HCT116 (cell line): Measurements from ENCODE around the gene TBC1D4. TPM values are rescaled to one million over a fixed set of nuclear protein-coding genes. Genes with fewer than 3 reads are reported as not detected.

ENCODE experiments used
- ATAC-seq: fragments of 200-7000 bp; cut with Tn5 transposase; 2 replicates; pipeline ENCODE4 v1.9.1; 2020; ENCODE audit warnings: mild to moderate bottlenecking, moderate library complexity
- BruUV-seq: library from RNA; stranded (reverse); fragments of 400-500 nt; replicated peaks from 2 replicates; lab custom pipeline; 2021; lab: Mats Ljungman, UMichigan
- CTCF ChIA-PET: fragments of 300-600 bp; sonication (Branson Sonifier 250); formaldehyde crosslinking; loops from one replicate; lab custom pipeline; 2021; ENCODE audit warnings: antibody characterized with exemption; lab: Charles Lee
- POLR2A ChIA-PET: fragments of 300-600, 350-600 bp; sonication (Branson Sonifier 250); formaldehyde crosslinking; loops from one replicate; lab custom pipeline; 2021; ENCODE audit warnings: antibody characterized with exemption; lab: Charles Lee
- RAD21 ChIA-PET, 2 experiments: fragments of 300-600 bp; sonication (Branson Sonifier 250); formaldehyde crosslinking; loops; one replicate each; lab custom pipeline; 2023; ENCODE audit warnings: low total read pairs in 2 of 2; ENCODE audit not compliant: uncharacterized antibody in 2 of 2, unreplicated experiment in 2 of 2, low non-redundant PET in 1 of 2; lab: Charles Lee
- DNase-seq: peaks from one replicate; pipeline ENCODE4 v3.0.0-alpha.2; 2010; ENCODE audit warnings: low read depth, low spot score
- H2AFZ ChIP-seq: fragments of 200-600 bp; shearing (Covaris generic), sonication (generic); 2 replicates; pipeline ENCODE4 v1.6.1; 2017; ENCODE audit warnings: low read depth, mixed run types, mixed read lengths, antibody characterized with exemption, low read length; ENCODE audit not compliant: poor library complexity, severe bottlenecking
- H3K27ac ChIP-seq: 2 replicates; pipeline ENCODE4 v1.5.1; 2012; ENCODE audit warnings: low read depth, low read length
- H3K27me3 ChIP-seq: fragments of 200-600 bp; sonication (generic); 2 replicates; pipeline ENCODE4 v1.6.1; 2016; ENCODE audit warnings: mixed run types, low read length, mixed read lengths; ENCODE audit not compliant: insufficient read depth
- H3K36me3 ChIP-seq, 2 experiments: fragments of 200-500 bp in 1 of 2; fragments of 200-600 bp in 1 of 2; sonication (Bioruptor generic) in 1 of 2; sonication (generic) in 1 of 2; 2 replicates each; pipeline versions ENCODE4 v1.5.1 to v1.6.1; 2014 to 2016; ENCODE audit warnings: low read length in 2 of 2, inconsistent platforms in 1 of 2, mixed read lengths in 1 of 2, mixed run types in 1 of 2; ENCODE audit not compliant: insufficient read depth in 2 of 2, control insufficient read depth in 1 of 2
- H3K4me1 ChIP-seq, 2 experiments: fragments of 200-600 bp in 1 of 2; sonication (generic) in 1 of 2; 2 replicates each; pipeline versions ENCODE4 v1.5.1 to v1.6.1; 2012 to 2017; ENCODE audit warnings: low read length in 2 of 2, inconsistent platforms in 1 of 2, mild to moderate bottlenecking in 1 of 2, mixed read lengths in 1 of 2, mixed run types in 1 of 2, moderate library complexity in 1 of 2; ENCODE audit not compliant: insufficient read depth in 2 of 2, control insufficient read depth in 1 of 2
- H3K4me2 ChIP-seq: fragments of 200-600 bp; sonication (generic); 2 replicates; pipeline ENCODE4 v1.6.1; 2017; ENCODE audit warnings: mixed run types, low read length, mixed read lengths
- H3K4me3 ChIP-seq, 2 experiments: fragments of 200-600 bp in 1 of 2; sonication (generic) in 1 of 2; replicated peaks in 1 of 2; 2 replicates each; pipeline ENCODE4 v1.5.1; 2011 to 2016; ENCODE audit warnings: low read length in 2 of 2, control low read depth in 1 of 2, low read depth in 1 of 2, mild to moderate bottlenecking in 1 of 2, mixed read lengths in 1 of 2, mixed run types in 1 of 2
- H3K79me2 ChIP-seq: fragments of 200-600 bp; sonication (generic); 2 replicates; pipeline ENCODE4 v1.6.1; 2017; ENCODE audit warnings: mild to moderate bottlenecking, mixed run types, low read length, moderate library complexity, mixed read lengths; ENCODE audit not compliant: insufficient read depth
- H3K9ac ChIP-seq: fragments of 200-600 bp; sonication (generic); 2 replicates; pipeline ENCODE4 v1.6.1; 2016; ENCODE audit warnings: low read length, mixed read lengths
- H3K9me2 ChIP-seq: fragments of 200-600 bp; sonication (generic), shearing (Covaris generic); 2 replicates; pipeline ENCODE4 v1.6.1; 2017; ENCODE audit warnings: mixed run types, mild to moderate bottlenecking, moderate library complexity; ENCODE audit not compliant: insufficient read depth
- H3K9me3 ChIP-seq, 2 experiments: fragments of 200-500 bp in 1 of 2; fragments of 200-600 bp in 1 of 2; sonication (Bioruptor generic) in 1 of 2; sonication (generic) in 1 of 2; 2 replicates each; pipeline ENCODE4 v1.6.1; 2014 to 2017; ENCODE audit warnings: low read length in 2 of 2, mixed read lengths in 2 of 2, inconsistent platforms in 1 of 2, low read depth in 1 of 2, mild to moderate bottlenecking in 1 of 2, mixed run types in 1 of 2, moderate library complexity in 1 of 2; ENCODE audit not compliant: control insufficient read depth in 1 of 2, insufficient read depth in 1 of 2
- H4K20me1 ChIP-seq: fragments of 200-600 bp; sonication (generic), shearing (Covaris generic); 2 replicates; pipeline ENCODE4 v1.6.1; 2017; ENCODE audit warnings: mixed run types, mild to moderate bottlenecking, moderate library complexity; ENCODE audit not compliant: insufficient read depth
- CBX3 ChIP-seq: IDR thresholded peaks from 2 replicates; pipeline ENCODE4 v1.6.1; 2012; ENCODE audit warnings: low read depth
- CTCF ChIP-seq, 3 experiments: fragments of 200-600 bp in 1 of 3; sonication (generic) in 1 of 3; IDR thresholded peaks in 2 of 3; conservative IDR thresholded peaks in 1 of 3; 2 replicates each; pipeline ENCODE4 v1.5.1; 2012 to 2017; ENCODE audit warnings: low read depth in 2 of 3, low read length in 2 of 3, antibody characterized with exemption in 1 of 3, borderline replicate concordance in 1 of 3, control low read depth in 1 of 3, mild to moderate bottlenecking in 1 of 3, mixed read lengths in 1 of 3, mixed run types in 1 of 3, moderate library complexity in 1 of 3; ENCODE audit not compliant: insufficient read depth in 1 of 3
- EZH2 ChIP-seq: fragments of 200-600 bp; sonication (generic); IDR thresholded peaks from 2 replicates; pipeline ENCODE4 v1.6.1; 2017; ENCODE audit warnings: antibody characterized with exemption, mixed run types
- FOSL1 ChIP-seq: IDR thresholded peaks from 2 replicates; pipeline ENCODE4 v1.6.1; 2012; ENCODE audit warnings: low read depth
- JUND ChIP-seq: IDR thresholded peaks from 2 replicates; pipeline ENCODE4 v1.6.1; 2012
- POLR2A ChIP-seq: IDR thresholded peaks from 2 replicates; pipeline ENCODE4 v1.7.0; 2011; ENCODE audit warnings: borderline replicate concordance; ENCODE audit not compliant: insufficient read depth, insufficient read length; ENCODE audit errors: extremely low read depth
- POLR2AphosphoS5 ChIP-seq: IDR thresholded peaks from 2 replicates; pipeline ENCODE4 v1.6.1; 2011; ENCODE audit warnings: mild to moderate bottlenecking, low read depth, low read length, moderate library complexity
- SIN3A ChIP-seq: IDR thresholded peaks from 2 replicates; pipeline ENCODE4 v1.6.1; 2012; ENCODE audit warnings: low read depth
- SP1 ChIP-seq: IDR thresholded peaks from 2 replicates; pipeline ENCODE4 v1.6.1; 2012; ENCODE audit warnings: low read depth
- ZFX ChIP-seq: fragments of 450-650 bp; IDR thresholded peaks from 2 replicates; pipeline ENCODE4 v1.6.1; 2017
- intact Hi-C: fragments of 100-400 bp; cut with micrococcal nuclease; formaldehyde crosslinking; loops from 2 replicates; pipeline ENCODE4 v1.10.0; 2022
- total RNA-seq: library from RNA; stranded (reverse); gene quantifications from one replicate; pipeline ENCODE4 v1.2.1, GENCODE V29; 2021; ENCODE audit not compliant: unreplicated experiment
- TF ChIP-seq, protein P1 (sequence below): IDR thresholded peaks from 2 replicates; pipeline ENCODE4 v1.6.1; 2012
- TF ChIP-seq, protein P2 (sequence below): IDR thresholded peaks from 2 replicates; pipeline ENCODE4 v1.6.1; 2011; ENCODE audit warnings: mild to moderate bottlenecking, low read length, moderate library complexity; ENCODE audit not compliant: insufficient replicate concordance; ENCODE audit errors: extremely low read depth
- TF ChIP-seq, protein P3 (sequence below): IDR thresholded peaks from 2 replicates; pipeline ENCODE4 v1.6.1; 2012; ENCODE audit warnings: low read depth

Gene TBC1D4
- total RNA-seq, 1 experiment from 2014 or later: 24.6 TPM

- TF ChIP-seq EZH2 (no peak), SP1 (no peak), POLR2AphosphoS5 (no peak)
- TF ChIP-seq, all 23 proteins: peak for 0
- H3K4me2 ChIP-seq: no peak overlapping the region
- H3K36me3 ChIP-seq: no peaks in the 10 kb centered on the region
- no peaks in the 10 kb centered on the region for H3K9me2 ChIP-seq
- no TSS peak for BruUV-seq
- no peak overlapping the region for H2AFZ ChIP-seq
- DNase-seq (no peak), ATAC-seq (no peak)
- RAD21 ChIA-PET: no interaction called here
- POLR2A ChIA-PET: no interaction called here
- H4K20me1 ChIP-seq: peaks cover 4% of the 10 kb centered on the region; the same call in 1 of the 2 replicates
- intact Hi-C loops: no loop called here
- no peak overlapping the region for H3K4me3 ChIP-seq
- H3K9ac ChIP-seq: no peak overlapping the region
- no peaks in the 10 kb centered on the region for H3K4me1 ChIP-seq
- H3K27ac ChIP-seq: no peak overlapping the region
- peaks cover 13% of the 10 kb centered on the region; the same call in 1 of the 2 replicates for H3K79me2 ChIP-seq
- no peaks in the 10 kb centered on the region for H3K9me3 ChIP-seq
- CTCF ChIA-PET: interaction anchor here (2.0 kb wide), 1 partner anchor 9 kb away, joined by 6 read pairs; no protein-coding TSS in a partner anchor
- H3K27me3 ChIP-seq: no peaks in the 10 kb centered on the region
Measured at GRCh38 chr13:75375329-75375728, 106.6 kb downstream of the TBC1D4 start.

DNA sequence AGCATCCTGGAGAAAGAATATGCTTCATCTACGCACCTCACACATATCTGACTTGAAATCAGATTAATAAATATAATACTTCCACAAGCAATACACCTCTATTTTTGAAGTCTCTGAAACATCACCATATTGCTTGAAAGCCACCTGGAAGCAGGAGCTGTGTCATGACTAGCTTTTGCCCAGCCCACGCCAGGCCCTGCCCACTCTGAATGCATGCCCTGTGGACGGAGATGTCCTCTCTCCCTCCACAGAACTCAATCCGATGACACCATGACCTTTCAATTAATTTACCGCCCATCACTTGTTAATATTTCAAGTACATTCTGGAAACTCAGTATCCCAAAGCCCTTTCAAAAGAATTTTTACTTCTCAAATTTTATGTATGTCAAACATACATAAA is 108.0 kb downstream of the TBC1D4 start:
- POLR2A ChIA-PET: no interaction called here
- TF ChIP-seq, protein P1, sequence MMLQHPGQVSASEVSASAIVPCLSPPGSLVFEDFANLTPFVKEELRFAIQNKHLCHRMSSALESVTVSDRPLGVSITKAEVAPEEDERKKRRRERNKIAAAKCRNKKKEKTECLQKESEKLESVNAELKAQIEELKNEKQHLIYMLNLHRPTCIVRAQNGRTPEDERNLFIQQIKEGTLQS: no peak
- no peak for TF ChIP-seq POLR2AphosphoS5
- TF ChIP-seq, protein P2, sequence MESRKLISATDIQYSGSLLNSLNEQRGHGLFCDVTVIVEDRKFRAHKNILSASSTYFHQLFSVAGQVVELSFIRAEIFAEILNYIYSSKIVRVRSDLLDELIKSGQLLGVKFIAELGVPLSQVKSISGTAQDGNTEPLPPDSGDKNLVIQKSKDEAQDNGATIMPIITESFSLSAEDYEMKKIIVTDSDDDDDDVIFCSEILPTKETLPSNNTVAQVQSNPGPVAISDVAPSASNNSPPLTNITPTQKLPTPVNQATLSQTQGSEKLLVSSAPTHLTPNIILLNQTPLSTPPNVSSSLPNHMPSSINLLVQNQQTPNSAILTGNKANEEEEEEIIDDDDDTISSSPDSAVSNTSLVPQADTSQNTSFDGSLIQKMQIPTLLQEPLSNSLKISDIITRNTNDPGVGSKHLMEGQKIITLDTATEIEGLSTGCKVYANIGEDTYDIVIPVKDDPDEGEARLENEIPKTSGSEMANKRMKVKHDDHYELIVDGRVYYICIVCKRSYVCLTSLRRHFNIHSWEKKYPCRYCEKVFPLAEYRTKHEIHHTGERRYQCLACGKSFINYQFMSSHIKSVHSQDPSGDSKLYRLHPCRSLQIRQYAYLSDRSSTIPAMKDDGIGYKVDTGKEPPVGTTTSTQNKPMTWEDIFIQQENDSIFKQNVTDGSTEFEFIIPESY: no peak
- TF ChIP-seq POLR2A: no peak
- no peak for TF ChIP-seq CTCF (IDR thresholded peaks at IDR 0.05 in 2 of 3, conservative IDR thresholded peaks at IDR 0.05 in 1 of 3; ENCODE audit: borderline replicate concordance in 1 of 3, insufficient read depth in 1 of 3, low read depth in 2 of 3, low read length in 2 of 3)
- TF ChIP-seq SIN3A: no peak
- no peak for TF ChIP-seq FOSL1
- no peak for TF ChIP-seq CBX3
- no peak for TF ChIP-seq JUND
- no peak for TF ChIP-seq ZFX
- TF ChIP-seq, protein P3, sequence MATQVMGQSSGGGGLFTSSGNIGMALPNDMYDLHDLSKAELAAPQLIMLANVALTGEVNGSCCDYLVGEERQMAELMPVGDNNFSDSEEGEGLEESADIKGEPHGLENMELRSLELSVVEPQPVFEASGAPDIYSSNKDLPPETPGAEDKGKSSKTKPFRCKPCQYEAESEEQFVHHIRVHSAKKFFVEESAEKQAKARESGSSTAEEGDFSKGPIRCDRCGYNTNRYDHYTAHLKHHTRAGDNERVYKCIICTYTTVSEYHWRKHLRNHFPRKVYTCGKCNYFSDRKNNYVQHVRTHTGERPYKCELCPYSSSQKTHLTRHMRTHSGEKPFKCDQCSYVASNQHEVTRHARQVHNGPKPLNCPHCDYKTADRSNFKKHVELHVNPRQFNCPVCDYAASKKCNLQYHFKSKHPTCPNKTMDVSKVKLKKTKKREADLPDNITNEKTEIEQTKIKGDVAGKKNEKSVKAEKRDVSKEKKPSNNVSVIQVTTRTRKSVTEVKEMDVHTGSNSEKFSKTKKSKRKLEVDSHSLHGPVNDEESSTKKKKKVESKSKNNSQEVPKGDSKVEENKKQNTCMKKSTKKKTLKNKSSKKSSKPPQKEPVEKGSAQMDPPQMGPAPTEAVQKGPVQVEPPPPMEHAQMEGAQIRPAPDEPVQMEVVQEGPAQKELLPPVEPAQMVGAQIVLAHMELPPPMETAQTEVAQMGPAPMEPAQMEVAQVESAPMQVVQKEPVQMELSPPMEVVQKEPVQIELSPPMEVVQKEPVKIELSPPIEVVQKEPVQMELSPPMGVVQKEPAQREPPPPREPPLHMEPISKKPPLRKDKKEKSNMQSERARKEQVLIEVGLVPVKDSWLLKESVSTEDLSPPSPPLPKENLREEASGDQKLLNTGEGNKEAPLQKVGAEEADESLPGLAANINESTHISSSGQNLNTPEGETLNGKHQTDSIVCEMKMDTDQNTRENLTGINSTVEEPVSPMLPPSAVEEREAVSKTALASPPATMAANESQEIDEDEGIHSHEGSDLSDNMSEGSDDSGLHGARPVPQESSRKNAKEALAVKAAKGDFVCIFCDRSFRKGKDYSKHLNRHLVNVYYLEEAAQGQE: no peak

More for the DNA sequence above, 108.0 kb downstream of the TBC1D4 start:
- Histone ChIP-seq H3K9me2 (no peaks in the 10 kb centered on the region), H3K27me3 (no peaks in the 10 kb centered on the region), H3K36me3 (no peaks in the 10 kb centered on the region), H3K27ac (no peak overlapping the region), H3K9ac (no peak overlapping the region), H4K20me1 (peaks cover 4% of the 10 kb centered on the region; the same call in 1 of the 2 replicates), H3K4me3 (no peak overlapping the region), H3K79me2 (peaks cover 13% of the 10 kb centered on the region; the same call in 1 of the 2 replicates), H3K4me1 (peaks cover 2 to 3% of the 10 kb centered on the region in 2 experiments; a peak in 3 of 4 replicates), H3K9me3 (no peaks in the 10 kb centered on the region), H3K4me2 (no peak overlapping the region), H2AFZ (no peak overlapping the region)
- no peak for DNase-seq
- intact Hi-C loops: loop anchor here (2.0 kb wide), 1 partner anchor 107 kb away; no protein-coding TSS in a partner anchor
- RAD21 ChIA-PET: no interaction called here
- CTCF ChIA-PET: interaction anchor here (1.6 kb wide), 1 partner anchor 109 kb away, joined by 4 read pairs; the partner anchor contains the start of gene TBC1D4
- no TSS peak for BruUV-seq
- no peak for ATAC-seq
